ENCODE results near the gene MASP2.
"Not testable (repeated sequence)": the region's sequence is repeated elsewhere in the genome, so short reads cannot be mapped to it uniquely, and the experiment has no call there.

The MASP2 gene

GRCh38 chr1:11068600-11069473, 21.8 kb upstream of the MASP2 start:
- no peak overlapping the region for H3K9ac ChIP-seq (ENCODE audit: low read length)
- peaks cover 48% of the 10 kb centered on the region for H3K36me3 ChIP-seq (replicated peaks; ENCODE audit: low read depth, low read length)
- H4K20me1 ChIP-seq (ENCODE audit: insufficient read depth, low read length): peaks cover 24% of the 10 kb centered on the region
- no peak overlapping the region for H3K4me3 ChIP-seq (ENCODE audit: low read length)
- no peak overlapping the region for H3K27ac ChIP-seq (ENCODE audit: low read length)
- no peaks in the 10 kb centered on the region for H3K9me3 ChIP-seq (ENCODE audit: insufficient read depth, low read length)
- no peak overlapping the region for H2AFZ ChIP-seq (ENCODE audit: low read depth, low read length)
- TF ChIP-seq, protein P1, sequence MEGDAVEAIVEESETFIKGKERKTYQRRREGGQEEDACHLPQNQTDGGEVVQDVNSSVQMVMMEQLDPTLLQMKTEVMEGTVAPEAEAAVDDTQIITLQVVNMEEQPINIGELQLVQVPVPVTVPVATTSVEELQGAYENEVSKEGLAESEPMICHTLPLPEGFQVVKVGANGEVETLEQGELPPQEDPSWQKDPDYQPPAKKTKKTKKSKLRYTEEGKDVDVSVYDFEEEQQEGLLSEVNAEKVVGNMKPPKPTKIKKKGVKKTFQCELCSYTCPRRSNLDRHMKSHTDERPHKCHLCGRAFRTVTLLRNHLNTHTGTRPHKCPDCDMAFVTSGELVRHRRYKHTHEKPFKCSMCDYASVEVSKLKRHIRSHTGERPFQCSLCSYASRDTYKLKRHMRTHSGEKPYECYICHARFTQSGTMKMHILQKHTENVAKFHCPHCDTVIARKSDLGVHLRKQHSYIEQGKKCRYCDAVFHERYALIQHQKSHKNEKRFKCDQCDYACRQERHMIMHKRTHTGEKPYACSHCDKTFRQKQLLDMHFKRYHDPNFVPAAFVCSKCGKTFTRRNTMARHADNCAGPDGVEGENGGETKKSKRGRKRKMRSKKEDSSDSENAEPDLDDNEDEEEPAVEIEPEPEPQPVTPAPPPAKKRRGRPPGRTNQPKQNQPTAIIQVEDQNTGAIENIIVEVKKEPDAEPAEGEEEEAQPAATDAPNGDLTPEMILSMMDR (IDR thresholded peaks at IDR 0.05; ENCODE audit: low read depth, low read length): no peak
- H3K27me3 ChIP-seq (ENCODE audit: low read depth, low read length): no peaks in the 10 kb centered on the region
- no peaks in the 10 kb centered on the region for H3K79me2 ChIP-seq (ENCODE audit: low read length)
- H3K4me2 ChIP-seq (ENCODE audit: low read length): no peak overlapping the region
- H3K4me1 ChIP-seq (ENCODE audit: low read length): peaks cover 21% of the 10 kb centered on the region

DNA sequence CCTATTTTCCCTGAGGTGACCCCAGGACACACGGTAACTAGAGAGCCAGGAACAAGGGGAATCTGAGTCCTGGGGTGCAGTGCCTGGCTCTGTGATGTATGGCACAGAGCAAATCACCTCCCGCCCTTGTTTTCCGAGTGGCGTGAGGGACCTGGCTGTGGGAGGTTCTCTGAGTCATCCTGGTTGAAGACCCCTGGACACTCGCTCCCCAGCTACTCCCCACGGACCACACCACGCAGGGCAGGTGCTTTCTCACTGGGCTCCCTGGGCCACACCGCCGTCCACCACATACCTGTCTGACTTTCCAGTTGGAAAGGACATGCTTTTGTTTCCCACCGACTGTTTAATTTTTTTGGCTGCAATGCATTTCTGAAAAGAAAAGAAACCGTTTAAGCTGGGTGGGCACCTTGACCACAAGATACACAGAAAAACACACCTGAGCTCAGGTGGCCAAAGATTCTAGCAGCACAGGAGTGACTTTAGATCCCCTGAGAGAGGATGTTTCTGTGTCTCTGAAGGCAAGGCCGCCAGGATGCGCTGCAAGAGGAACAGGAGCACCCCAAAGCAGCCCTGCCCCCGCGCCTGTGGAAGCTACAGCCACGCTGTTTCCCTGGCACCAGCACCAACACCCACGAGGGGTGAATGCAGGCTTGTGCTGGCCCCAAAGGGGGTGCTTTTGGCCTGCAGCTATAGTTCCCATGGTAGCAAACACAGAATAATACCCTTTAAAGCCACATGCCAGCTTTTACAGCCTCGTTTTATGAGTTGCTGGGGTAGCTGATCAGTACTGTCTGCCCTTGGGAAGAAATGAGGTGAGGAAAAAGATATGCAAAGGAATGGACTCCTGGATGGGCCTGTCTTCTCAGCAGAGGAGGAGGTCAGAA, 20.9 kb upstream of the MASP2 start:
- no peak overlapping the region for H3K27ac ChIP-seq (ENCODE audit: low read length)
- no peak overlapping the region for H3K4me2 ChIP-seq (ENCODE audit: low read length)
- peaks cover 50% of the 10 kb centered on the region for H3K36me3 ChIP-seq (replicated peaks; ENCODE audit: low read depth, low read length)
- no peak for TF ChIP-seq EZH2phosphoT487 (IDR thresholded peaks at IDR 0.05; ENCODE audit: low read depth)
- TF ChIP-seq, protein P1 (IDR thresholded peaks at IDR 0.05; ENCODE audit: low read depth, low read length): no peak
- H3K79me2 ChIP-seq (ENCODE audit: low read length): no peaks in the 10 kb centered on the region
- H4K20me1 ChIP-seq (ENCODE audit: insufficient read depth, low read length): peaks cover 22% of the 10 kb centered on the region; the same call in 1 of the 2 replicates
- H3K4me1 ChIP-seq (ENCODE audit: low read length): peaks cover 12% of the 10 kb centered on the region
- H3K27me3 ChIP-seq (ENCODE audit: low read depth, low read length): no peaks in the 10 kb centered on the region
- H2AFZ ChIP-seq (ENCODE audit: low read depth, low read length): no peak overlapping the region
- no peaks in the 10 kb centered on the region for H3K9me3 ChIP-seq (ENCODE audit: insufficient read depth, low read length)
- H3K4me3 ChIP-seq (ENCODE audit: low read length): no peak overlapping the region
- H3K9ac ChIP-seq (ENCODE audit: low read length): no peak overlapping the region

GRCh38 chr1:11065796-11066195, 18.8 kb upstream of the MASP2 start:
- Histone ChIP-seq H3K79me2 (ENCODE audit: low read length) (peaks cover 4% of the 10 kb centered on the region), H3K4me2 (ENCODE audit: low read length) (no peak overlapping the region), H3K36me3 (replicated peaks; ENCODE audit: low read depth, low read length) (peaks cover 32% of the 10 kb centered on the region), H3K4me3 (ENCODE audit: low read length) (no peak overlapping the region), H3K27ac (ENCODE audit: low read length) (no peak overlapping the region), H3K9me3 (ENCODE audit: insufficient read depth, low read length) (no peaks in the 10 kb centered on the region), H3K9ac (ENCODE audit: low read length) (no peak overlapping the region), H3K27me3 (ENCODE audit: low read depth, low read length) (no peaks in the 10 kb centered on the region), H3K4me1 (ENCODE audit: low read length) (peaks cover 3% of the 10 kb centered on the region; the same call in 1 of the 2 replicates), H2AFZ (ENCODE audit: low read depth, low read length) (no peak overlapping the region), H4K20me1 (ENCODE audit: insufficient read depth, low read length) (peaks cover 4% of the 10 kb centered on the region; the same call in 1 of the 2 replicates)
- TF ChIP-seq, protein P1 (IDR thresholded peaks at IDR 0.05; ENCODE audit: low read depth, low read length): no peak
- no peak for TF ChIP-seq EZH2phosphoT487 (IDR thresholded peaks at IDR 0.05; ENCODE audit: low read depth)

DNA sequence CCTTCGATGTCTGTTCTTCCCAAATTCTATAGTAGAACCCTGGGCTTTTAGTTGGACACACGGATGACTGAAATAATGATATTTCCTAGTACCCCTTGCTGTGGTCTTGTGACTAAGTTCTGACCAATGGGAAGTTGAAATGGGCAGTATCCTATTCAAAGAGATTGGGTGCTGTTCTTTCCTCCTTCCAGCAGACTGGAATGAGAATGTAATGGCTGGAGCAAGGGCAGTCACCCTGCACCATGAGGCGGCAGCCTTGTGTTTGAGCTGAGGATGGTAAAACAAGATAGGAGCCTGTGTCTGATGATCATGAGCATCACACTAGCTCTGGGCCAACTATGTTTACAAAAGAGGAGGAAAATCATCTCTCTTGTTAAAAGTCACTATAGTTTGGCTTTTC, 17.9 kb upstream of the MASP2 start:
- Histone ChIP-seq H3K9me3 (ENCODE audit: insufficient read depth, low read length) (no peaks in the 10 kb centered on the region), H3K9ac (ENCODE audit: low read length) (no peak overlapping the region), H3K27ac (ENCODE audit: low read length) (no peak overlapping the region), H3K36me3 (replicated peaks; ENCODE audit: low read depth, low read length) (peaks cover 26% of the 10 kb centered on the region), H3K79me2 (ENCODE audit: low read length) (peaks cover 11% of the 10 kb centered on the region), H3K4me2 (ENCODE audit: low read length) (no peak overlapping the region), H3K27me3 (ENCODE audit: low read depth, low read length) (no peaks in the 10 kb centered on the region), H4K20me1 (ENCODE audit: insufficient read depth, low read length) (no peaks in the 10 kb centered on the region), H3K4me3 (ENCODE audit: low read length) (no peak overlapping the region), H3K4me1 (ENCODE audit: low read length) (peaks cover 4% of the 10 kb centered on the region; the same call in 1 of the 2 replicates), H2AFZ (ENCODE audit: low read depth, low read length) (no peak overlapping the region)
- TF ChIP-seq, protein P1 (IDR thresholded peaks at IDR 0.05; ENCODE audit: low read depth, low read length): no peak
- no peak for TF ChIP-seq EZH2phosphoT487 (IDR thresholded peaks at IDR 0.05; ENCODE audit: low read depth)

DNA sequence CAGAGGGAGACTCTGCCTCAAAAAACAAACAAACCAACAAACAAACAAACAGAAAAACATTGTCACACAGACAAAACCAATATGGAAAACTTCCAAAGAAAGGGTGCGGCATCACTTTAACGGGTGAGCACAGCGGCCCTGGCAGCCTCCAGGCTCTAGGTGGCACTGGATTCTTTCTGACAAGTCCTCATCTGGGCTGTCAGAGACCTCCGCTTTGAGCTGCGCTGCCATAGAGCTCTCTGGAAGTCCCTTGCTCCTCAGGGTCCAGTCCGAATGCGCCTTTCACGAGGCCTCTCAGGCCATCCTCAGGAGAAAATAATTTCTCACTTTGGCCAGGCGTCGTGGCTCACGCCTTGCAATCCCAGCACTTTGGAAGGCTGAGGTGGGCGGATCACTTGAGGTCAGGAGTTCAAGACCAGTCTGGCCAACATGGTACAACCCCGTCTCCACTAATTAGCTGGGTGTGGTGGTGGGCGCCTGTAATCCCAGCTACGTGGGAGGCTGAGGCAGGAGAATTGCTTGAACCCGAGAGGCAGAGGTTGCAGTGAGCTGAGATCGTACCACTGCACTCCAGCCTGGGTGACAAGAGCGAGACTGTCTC, 17.0 kb upstream of the MASP2 start:
- not testable (repeated sequence) for H3K9ac ChIP-seq (ENCODE audit: low read length); H3K27me3 ChIP-seq (ENCODE audit: low read depth, low read length); H3K4me2 ChIP-seq (ENCODE audit: low read length); H3K4me3 ChIP-seq (ENCODE audit: low read length); H4K20me1 ChIP-seq (ENCODE audit: insufficient read depth, low read length); H3K4me1 ChIP-seq (ENCODE audit: low read length); H2AFZ ChIP-seq (ENCODE audit: low read depth, low read length); H3K9me3 ChIP-seq (ENCODE audit: insufficient read depth, low read length); H3K27ac ChIP-seq (ENCODE audit: low read length)
- Histone ChIP-seq H3K79me2 (ENCODE audit: low read length) (peaks cover 18% of the 10 kb centered on the region), H3K36me3 (replicated peaks; ENCODE audit: low read depth, low read length) (peaks cover 22% of the 10 kb centered on the region)

Measured in OCI-LY3 (cell line).